Measurements from ENCODE around the gene HRG.
"Not testable (repeated sequence)": the region's sequence is repeated elsewhere in the genome, so short reads cannot be mapped to it uniquely, and the experiment has no call there.

The HRG gene

GRCh38 chr3:186626254-186626847, 39.5 kb upstream of the HRG start:
- no peak for TF ChIP-seq CTCF (IDR thresholded peaks at IDR 0.05; ENCODE audit: low read depth, low read length)
- H3K9me3 ChIP-seq (ENCODE audit: severe bottlenecking): no peaks in the 10 kb centered on the region
- peaks cover 9% of the 10 kb centered on the region for H3K27me3 ChIP-seq (ENCODE audit: insufficient read depth, low read depth, severe bottlenecking)
- H3K36me3 ChIP-seq: no peaks in the 10 kb centered on the region
- no peak overlapping the region for H3K27ac ChIP-seq
- no peak for DNase-seq
- no peak overlapping the region for H3K4me3 ChIP-seq (ENCODE audit: low read depth, low read length)

- Histone ChIP-seq H3K27ac (no peak overlapping the region), H3K4me3 (ENCODE audit: low read depth, low read length) (no peak overlapping the region), H3K9me3 (ENCODE audit: severe bottlenecking) (no peaks in the 10 kb centered on the region), H3K36me3 (no peaks in the 10 kb centered on the region), H3K27me3 (ENCODE audit: insufficient read depth, low read depth, severe bottlenecking) (peaks cover 6% of the 10 kb centered on the region)
- no peak for TF ChIP-seq CTCF (IDR thresholded peaks at IDR 0.05; ENCODE audit: low read depth, low read length)
- no peak for DNase-seq
Measured at GRCh38 chr3:186627852-186628414, 37.9 kb upstream of the HRG start.

- Histone ChIP-seq H3K4me3 (ENCODE audit: low read depth, low read length) (no peak overlapping the region), H3K27me3 (ENCODE audit: insufficient read depth, low read depth, severe bottlenecking) (peaks cover 6% of the 10 kb centered on the region), H3K27ac (no peak overlapping the region), H3K9me3 (ENCODE audit: severe bottlenecking) (no peaks in the 10 kb centered on the region), H3K36me3 (no peaks in the 10 kb centered on the region)
- TF ChIP-seq CTCF (IDR thresholded peaks at IDR 0.05; ENCODE audit: low read depth, low read length): no peak
- DNase-seq: no peak
Measured at GRCh38 chr3:186628756-186629155, 37.1 kb upstream of the HRG start.

- H3K27me3 ChIP-seq (ENCODE audit: insufficient read depth, low read depth, severe bottlenecking): peaks cover 6% of the 10 kb centered on the region
- no peaks in the 10 kb centered on the region for H3K36me3 ChIP-seq
- no peaks in the 10 kb centered on the region for H3K9me3 ChIP-seq (ENCODE audit: severe bottlenecking)
- no peak for TF ChIP-seq CTCF (IDR thresholded peaks at IDR 0.05; ENCODE audit: low read depth, low read length)
- DNase-seq: no peak
- no peak overlapping the region for H3K4me3 ChIP-seq (ENCODE audit: low read depth, low read length)
- no peak overlapping the region for H3K27ac ChIP-seq
Measured at GRCh38 chr3:186630950-186631641, 34.7 kb upstream of the HRG start.

- no peak for TF ChIP-seq CTCF (IDR thresholded peaks at IDR 0.05; ENCODE audit: low read depth, low read length)
- no peak for DNase-seq
- Histone ChIP-seq H3K27ac (no peak overlapping the region), H3K27me3 (ENCODE audit: insufficient read depth, low read depth, severe bottlenecking) (peaks cover 3% of the 10 kb centered on the region), H3K9me3 (ENCODE audit: severe bottlenecking) (no peaks in the 10 kb centered on the region), H3K36me3 (no peaks in the 10 kb centered on the region), H3K4me3 (ENCODE audit: low read depth, low read length) (no peak overlapping the region)
Measured at GRCh38 chr3:186633481-186633880, 32.3 kb upstream of the HRG start.

- H3K27me3 ChIP-seq (ENCODE audit: insufficient read depth, low read depth, severe bottlenecking); DNase-seq; H3K36me3 ChIP-seq: not testable (repeated sequence)
Measured at GRCh38 chr3:186634207-186634606, 31.6 kb upstream of the HRG start.

More at GRCh38 chr3:186634207-186634606, 31.6 kb upstream of the HRG start:
- H3K4me3 ChIP-seq (ENCODE audit: low read depth, low read length); H3K27ac ChIP-seq; H3K9me3 ChIP-seq (ENCODE audit: severe bottlenecking): not testable (repeated sequence)

All from WERI-Rb-1 (cell line).